HL-60/S4 (cell line): Measurements from ENCODE around the gene TAC3.

Experiments
- in situ Hi-C: fragments of 300-500 bp; cut with MboI; formaldehyde crosslinking; loops from 2 replicates; pipeline ENCODE4 v1.14.3; 2022; ENCODE audit warnings: low sequenced_read_pairs

The TAC3 gene

DNA sequence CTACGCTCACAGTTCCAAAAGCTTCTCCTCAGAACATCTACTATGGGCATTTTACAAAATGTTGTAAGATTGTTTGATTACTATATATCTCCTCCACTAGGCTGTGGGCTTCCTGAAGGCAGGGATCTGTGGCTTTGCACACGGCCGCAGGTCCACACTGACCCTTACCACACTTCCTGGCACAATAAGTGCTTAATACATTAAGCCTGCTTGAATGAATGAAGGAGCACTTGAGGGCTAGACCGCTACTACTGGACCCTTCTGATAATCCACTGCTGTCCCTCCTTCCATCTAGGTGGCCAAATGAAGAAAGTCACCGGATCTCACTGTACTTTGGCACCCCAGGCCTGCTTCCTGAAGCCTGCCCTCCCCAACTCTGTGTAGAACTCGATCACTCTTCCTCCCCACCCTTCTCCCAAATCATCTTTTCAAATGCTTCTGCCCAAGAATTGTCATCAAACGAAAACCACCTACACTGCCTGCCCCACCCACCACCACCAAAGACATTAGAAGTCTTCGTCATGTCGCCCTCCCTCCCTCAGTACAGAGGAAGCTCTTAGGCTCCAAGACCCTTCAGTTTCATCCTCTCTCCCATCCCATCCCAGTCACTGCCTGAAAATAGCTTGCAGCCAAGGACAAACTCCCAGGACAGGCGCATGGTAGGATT, 9.4 kb downstream of the TAC3 start:
- in situ Hi-C loops, result loop anchor here (10.0 to 25.0 kb wide), 2 partner anchors 168 to 495 kb away; partner anchors contain the start of gene RBMS2

DNA sequence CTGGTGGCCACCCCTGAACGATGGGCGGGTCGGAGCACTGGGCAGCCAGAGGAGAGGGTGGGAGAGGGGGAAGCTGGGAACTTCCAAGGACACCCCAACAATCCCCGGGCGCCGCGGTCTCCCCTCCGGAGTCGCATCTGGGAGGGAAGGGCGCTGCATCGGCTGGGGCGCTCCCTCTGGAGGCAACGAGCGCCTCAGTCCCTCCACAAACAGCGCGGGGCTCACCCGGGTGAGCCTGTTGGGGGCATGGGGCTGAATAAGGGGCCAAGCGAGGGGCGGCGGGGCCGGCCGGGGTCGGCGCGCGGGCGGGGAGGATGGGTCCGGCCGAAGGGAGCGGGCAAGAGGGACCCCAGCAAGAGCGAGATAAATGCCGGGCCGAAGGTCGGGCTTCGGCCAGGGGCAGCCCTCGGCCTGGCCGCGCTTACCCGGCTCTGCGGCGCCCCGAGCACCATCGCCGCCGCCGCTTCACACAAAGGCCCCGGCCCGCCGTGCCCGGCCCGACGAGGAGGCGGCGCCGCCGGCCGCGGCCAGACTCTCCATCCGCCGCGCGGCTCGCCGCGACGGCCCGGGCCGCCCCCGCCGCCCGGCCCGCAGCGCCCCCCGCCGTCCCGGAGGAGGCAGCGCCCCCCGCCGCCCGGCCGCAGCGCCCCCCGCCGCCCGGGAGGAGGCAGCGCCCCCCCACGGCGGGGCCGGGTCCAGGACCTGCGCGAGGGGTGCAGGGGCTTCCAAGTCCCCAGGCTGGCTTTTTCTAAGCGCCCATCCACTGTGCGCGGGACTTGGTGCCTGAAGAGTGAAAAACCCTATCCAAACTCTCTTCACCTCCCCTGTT, 10.1 kb downstream of the TAC3 start, which contains the start of gene ZBTB39:
Gene ZBTB39, minus strand, starts transcription at position 567 of the 829 bp plus-strand sequence. CDS start 1,629 bp downstream, outside the sequence.
- in situ Hi-C loops, result loop anchor here (10.0 to 25.0 kb wide), 2 partner anchors 169 to 494 kb away; partner anchors contain the start of gene RBMS2

DNA sequence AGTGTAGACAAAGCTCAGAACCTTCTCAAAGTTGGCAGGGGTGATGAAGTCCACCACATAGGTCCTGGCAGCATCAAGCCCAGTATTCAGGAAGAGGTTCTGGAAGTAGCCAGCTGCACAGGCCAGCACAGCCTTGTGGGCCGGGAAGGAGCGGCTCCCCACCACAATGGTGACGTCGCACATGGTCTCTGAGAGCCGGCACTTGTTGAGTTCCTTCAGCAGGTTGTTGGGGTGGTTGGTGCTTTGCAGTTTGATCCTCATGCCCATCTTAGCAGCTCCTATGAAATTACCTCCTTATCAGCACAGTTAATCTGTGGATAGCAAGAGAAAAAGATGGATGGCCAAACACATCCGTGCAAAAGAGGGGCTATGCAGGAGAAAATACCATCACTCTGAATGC, 11.7 kb downstream of the TAC3 start:
- in situ Hi-C loops, result loop anchor here (5.0 to 25.0 kb wide), 3 partner anchors 170 to 492 kb away; partner anchors contain the start of gene RBMS2

DNA sequence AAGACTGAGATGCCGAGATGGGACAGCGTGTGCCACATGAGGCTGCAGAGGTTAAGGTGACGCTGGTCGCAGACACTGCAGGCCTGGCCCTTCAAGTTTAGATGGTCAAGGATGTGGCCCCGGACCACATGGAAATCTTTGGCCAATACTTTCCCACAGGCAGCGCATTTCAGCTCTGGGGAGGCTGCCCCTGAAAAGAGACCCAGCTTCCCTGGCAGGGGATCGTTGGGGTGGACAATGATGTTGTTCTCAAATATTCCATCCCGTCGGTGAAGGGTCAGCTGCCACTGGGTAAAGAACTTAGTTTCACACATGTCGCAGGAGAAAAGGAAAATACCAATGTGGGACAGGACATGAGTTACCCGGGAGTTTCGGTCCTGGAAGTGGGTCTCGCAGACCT, 12.9 kb downstream of the TAC3 start:
- in situ Hi-C loops, result loop anchor here (5.0 to 25.0 kb wide), 3 partner anchors 171 to 491 kb away; partner anchors contain the start of gene RBMS2

DNA sequence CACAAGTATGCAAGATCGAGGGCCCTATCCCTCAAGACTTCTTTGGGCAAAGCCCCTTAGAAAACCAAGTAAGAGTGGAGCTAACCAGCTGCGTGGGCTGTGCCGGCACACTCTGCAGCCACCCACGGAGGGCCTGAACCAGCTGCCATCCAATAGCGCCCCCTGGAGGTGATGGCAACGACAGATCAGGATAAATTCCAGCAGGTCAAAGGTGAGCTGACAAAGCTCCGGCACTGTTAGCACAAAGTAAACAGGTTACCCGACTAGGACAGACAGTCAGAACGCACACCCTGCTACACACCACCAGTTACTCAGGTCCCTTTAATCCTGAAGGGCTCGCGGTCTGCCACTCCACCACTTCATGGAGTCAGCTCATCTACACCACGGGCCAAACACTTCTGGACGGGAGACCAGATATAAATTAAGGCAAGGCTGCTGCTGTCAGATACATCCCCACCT, 14.9 kb downstream of the TAC3 start:
- in situ Hi-C loops, result loop anchor here (5.0 to 25.0 kb wide), 3 partner anchors 173 to 489 kb away; partner anchors contain the start of gene RBMS2

DNA sequence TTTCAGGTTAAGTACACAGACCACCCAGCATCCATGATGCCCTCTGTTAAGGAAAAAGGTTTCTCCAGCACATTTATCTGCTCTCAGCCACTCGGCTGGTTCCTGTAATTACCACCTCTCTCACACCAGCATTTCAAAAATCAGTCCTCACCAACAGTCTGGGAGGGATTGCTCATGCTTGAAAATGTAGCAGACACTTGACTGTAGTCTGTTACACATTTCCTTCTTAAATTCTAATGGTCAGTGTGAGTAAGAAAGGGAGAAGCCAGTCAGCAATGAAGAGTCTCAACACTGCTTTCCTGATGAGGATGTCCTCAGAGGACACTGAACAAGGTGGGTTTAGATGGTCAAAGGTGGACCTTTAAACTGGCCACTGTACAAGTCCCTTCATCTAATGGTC, 15.9 kb downstream of the TAC3 start:
- in situ Hi-C loops, result loop anchor here (5.0 to 25.0 kb wide), 3 partner anchors 174 to 488 kb away; partner anchors contain the start of gene RBMS2

DNA sequence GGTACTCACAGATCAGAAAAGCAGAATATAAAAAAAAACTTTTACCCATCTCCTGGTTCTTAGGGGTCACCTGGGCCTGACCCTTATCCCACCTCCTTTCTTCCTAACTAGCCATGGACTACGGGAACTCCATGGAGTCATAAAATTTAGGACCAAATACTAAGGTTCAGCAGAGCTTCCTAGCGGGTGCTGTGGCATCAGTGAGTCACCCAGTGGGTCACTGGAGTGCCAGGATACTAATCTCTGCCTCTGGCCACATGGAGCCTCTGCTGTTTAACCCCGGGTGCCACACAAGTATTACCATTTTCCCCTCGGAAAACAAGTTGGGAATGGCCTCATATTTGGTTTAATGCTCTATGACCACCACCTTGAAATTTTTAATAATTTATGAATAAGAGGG, 16.9 kb downstream of the TAC3 start:
- in situ Hi-C loops, result loop anchor here (10.0 kb wide), 1 partner anchor 165 kb away; no protein-coding TSS in a partner anchor

DNA sequence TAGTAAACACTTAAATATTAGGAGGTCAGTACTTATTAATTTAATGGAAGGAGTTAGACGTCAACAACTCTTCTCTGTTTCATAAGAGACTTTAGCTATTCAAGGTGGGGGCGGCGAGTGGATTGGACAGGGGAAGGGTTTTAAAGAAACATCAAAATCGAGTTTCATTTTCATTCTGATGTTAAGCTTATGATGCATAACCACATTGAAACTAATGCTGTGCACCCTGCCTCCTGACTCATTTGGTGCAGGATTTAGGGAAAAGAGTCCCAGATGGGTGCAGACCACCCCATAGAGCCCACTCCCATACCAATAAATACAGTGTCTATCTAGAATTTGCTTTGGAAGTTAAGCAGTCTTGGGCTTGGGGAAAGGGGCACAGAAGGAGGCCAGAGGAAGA, 17.3 kb downstream of the TAC3 start:
- in situ Hi-C loops, result loop anchor here (10.0 kb wide), 1 partner anchor 164 kb away; no protein-coding TSS in a partner anchor

DNA sequence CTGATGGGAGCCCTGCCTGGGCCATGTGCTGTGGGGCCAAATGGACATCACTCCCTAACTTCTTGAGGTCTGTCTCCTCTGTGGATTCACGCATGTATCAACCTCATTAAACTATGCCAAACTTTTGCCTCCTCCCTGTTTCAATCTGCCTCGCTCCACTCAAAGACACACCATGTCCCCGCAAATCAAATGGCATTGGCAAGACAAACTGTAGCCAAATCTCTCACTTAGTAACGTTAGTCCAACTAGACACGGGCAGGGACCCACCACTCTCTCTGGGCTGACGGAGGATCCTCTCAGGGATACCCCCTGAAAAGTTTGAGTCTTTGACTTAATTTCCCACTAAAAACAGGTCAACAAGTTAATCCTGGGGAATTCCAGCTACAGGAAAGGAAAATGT, 18.0 kb downstream of the TAC3 start:
- in situ Hi-C loops, result loop anchor here (10.0 kb wide), 1 partner anchor 164 kb away; no protein-coding TSS in a partner anchor

DNA sequence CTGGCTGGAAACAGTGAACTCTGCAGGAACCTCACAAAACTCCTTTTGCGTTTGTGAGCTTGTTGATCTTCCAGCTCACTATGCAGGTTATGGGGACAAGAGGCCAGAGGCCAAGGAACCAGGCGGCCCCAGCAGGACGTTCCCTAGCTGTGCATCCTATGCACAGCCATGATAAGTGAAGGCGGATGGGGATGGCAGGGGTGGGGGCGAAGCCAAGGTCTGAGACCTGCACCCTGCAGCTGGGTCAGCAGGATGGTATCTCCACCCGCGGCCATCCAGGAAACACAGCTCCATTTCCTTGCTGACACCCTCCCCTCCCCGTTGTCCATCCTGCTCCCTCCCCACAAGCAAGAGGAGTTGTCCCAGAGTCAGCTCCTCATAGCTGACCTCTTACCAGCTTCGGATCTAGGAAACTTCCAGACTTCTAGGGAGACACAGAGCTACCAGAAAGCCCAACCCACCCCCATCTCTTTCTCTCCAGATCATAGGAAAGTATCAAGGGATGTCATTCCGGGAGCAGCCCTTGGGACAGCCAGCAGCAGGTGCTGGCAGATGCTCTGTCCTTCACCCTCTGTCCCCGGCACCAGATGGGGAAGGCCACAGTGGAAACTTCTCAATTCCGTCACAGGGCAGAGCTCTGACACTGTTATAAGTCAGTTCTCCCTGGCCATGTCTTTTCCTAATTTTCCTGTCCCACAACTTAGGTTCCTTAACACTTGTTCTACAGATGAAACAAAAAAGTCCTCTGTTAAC, 19.4 kb downstream of the TAC3 start:
- in situ Hi-C loops, result loop anchor here (10.0 kb wide), 1 partner anchor 162 kb away; no protein-coding TSS in a partner anchor

DNA sequence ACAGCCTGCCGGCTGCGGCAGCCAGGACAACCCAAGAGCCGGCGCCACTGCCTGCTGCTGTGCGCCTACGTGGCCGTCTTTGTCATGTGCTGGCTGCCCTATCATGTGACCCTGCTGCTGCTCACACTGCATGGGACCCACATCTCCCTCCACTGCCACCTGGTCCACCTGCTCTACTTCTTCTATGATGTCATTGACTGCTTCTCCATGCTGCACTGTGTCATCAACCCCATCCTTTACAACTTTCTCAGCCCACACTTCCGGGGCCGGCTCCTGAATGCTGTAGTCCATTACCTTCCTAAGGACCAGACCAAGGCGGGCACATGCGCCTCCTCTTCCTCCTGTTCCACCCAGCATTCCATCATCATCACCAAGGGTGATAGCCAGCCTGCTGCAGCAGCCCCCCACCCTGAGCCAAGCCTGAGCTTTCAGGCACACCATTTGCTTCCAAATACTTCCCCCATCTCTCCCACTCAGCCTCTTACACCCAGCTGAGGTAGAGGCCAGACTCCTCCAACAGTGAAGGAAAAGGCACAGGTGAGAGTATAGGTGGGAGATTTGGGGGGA, 20.3 kb downstream of the TAC3 start:
- in situ Hi-C loops, result loop anchor here (10.0 kb wide), 1 partner anchor 161 kb away; no protein-coding TSS in a partner anchor

DNA sequence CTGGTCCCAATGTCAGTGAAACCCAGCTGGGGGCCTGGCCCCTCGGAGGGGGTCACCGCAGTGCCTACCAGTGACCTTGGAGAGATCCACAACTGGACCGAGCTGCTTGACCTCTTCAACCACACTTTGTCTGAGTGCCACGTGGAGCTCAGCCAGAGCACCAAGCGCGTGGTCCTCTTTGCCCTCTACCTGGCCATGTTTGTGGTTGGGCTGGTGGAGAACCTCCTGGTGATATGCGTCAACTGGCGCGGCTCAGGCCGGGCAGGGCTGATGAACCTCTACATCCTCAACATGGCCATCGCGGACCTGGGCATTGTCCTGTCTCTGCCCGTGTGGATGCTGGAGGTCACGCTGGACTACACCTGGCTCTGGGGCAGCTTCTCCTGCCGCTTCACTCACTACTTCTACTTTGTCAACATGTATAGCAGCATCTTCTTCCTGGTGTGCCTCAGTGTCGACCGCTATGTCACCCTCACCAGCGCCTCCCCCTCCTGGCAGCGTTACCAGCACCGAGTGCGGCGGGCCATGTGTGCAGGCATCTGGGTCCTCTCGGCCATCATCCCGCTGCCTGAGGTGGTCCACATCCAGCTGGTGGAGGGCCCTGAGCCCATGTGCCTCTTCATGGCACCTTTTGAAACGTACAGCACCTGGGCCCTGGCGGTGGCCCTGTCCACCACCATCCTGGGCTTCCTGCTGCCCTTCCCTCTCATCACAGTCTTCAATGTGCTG, 21.0 kb downstream of the TAC3 start:
- in situ Hi-C loops, result loop anchor here (10.0 kb wide), 1 partner anchor 161 kb away; no protein-coding TSS in a partner anchor

DNA sequence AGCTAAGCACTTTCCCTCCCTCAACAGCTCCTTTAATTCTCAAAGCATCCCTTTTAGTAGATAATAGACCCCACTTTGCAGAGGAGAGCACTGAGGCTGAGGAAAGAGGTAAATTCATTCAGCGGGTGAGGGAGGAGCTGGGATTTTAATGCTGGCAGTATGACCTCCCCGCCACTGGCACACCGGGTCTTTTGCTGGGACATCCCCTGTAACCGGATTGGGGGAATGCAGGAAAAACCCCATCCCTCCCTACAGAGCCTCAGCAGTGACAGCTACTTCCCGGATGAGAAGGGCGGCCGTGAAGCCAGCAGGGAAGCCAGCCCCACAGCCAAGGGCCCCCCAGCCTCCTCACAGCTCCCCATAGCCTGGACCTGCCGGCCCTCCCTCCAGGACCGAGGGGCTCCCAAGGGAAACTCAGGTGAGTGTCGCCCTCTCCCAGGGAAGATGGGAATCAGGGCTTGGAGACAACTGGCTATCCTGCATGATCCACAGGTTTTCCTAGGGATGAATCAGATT, 22.0 kb downstream of the TAC3 start:
- in situ Hi-C loops, result loop anchor here (10.0 kb wide), 1 partner anchor 159 kb away; no protein-coding TSS in a partner anchor

DNA sequence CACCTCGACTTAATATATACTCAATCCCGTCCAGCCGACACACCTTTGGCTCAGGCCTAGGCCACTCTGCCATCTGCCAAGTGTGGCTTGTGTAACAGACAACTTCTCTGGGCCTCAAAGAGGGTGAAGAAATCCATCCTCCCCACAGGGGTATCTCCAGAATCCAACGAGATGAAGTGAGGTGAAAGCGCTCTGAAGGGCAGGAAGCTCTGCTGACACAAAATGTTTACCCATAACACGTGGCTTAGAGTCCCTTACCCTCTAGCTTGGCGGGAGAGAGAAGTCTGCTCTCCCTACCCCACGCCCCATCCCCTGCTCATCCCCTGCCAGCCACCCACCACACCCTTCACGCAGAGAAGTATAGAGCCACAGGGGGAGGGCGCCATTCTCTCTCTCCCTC, 23.0 kb downstream of the TAC3 start:
- in situ Hi-C loops, result loop anchor here (10.0 kb wide), 1 partner anchor 159 kb away; no protein-coding TSS in a partner anchor

DNA sequence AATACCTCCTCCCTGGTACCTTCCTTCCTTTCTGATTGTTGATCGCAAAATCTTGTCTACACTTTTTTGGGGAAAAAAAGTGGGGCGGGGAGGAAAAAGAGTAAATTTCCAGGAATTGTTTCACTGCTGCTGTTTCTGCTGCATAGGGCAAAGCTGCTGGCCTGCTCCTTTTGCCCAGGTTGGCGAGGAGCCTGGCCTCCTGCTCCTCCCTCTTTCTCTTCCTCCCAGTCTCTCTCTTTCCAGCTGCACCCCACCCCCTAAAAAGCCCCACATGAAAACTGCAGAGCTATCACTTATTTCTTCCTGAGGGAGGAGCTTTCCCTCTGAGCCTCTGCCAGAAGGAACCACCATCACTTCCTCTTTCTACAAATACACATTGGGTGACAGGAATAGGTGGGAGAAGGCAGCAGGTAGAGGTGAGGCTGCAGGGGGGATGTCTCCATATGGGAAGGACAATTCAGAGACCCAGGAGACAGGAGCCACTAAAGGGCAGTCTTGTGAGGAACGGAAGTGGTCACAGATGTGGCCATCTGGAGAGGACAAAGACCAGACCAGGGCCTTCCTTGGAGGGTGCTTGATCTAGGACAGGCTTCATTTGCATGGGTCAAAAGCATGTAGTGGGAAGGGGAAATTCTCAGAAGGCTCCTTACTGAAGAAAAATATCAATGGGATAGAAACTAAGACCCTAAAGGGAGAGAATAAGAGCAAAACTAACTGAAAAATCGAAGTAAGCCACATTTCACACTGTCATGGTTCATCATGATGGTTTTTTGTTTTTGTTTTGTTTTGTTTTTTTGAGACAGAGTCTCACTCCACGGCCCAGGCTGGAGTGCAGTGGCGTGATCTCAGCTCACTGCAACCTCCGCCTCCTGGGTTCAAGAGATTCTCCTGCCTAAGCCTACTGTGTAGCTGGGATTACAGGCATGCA, 24.7 kb downstream of the TAC3 start:
- in situ Hi-C loops, result loop anchor here (10.0 kb wide), 1 partner anchor 157 kb away; no protein-coding TSS in a partner anchor

DNA sequence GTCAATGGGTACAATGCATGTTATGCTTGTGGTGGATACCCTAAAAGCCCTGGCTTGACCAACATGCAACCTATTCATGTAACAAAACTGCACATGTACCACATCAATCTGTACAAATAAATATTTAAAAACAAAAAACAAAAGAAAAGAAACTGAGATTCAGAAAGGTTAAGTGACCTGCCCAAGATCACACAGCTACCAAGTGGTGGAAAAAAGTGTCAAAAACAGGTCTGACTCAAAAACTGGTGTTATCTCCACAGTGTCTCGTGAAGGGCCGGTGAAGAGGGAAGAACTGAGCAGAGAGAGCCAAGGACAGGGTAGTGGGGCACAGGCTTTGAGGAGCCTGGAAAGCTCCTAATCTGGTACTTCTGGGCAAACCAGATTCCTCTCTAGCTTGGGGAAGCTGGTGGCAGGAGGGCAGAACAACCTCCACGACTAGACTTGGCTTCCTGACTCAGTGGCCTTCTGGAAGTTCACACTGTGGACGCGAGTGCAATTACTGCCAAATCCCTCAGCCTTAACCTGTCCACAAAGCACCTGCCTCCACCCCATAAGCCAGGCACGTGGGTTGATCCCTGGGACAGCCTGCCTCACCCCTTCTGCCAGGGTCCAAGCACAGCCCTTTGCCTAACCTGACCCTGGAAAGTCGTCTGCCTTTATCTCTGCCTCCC, 25.5 kb downstream of the TAC3 start:
- in situ Hi-C loops, result loop anchor here (10.0 kb wide), 1 partner anchor 156 kb away; no protein-coding TSS in a partner anchor
